GF-D8 (cell line): Measurements from ENCODE around the gene CCT5.
A peak's percentile ranks its signal among the peaks of the same experiment; 100 is the strongest.
"Not testable (repeated sequence)": the region's sequence is repeated elsewhere in the genome, so short reads cannot be mapped to it uniquely, and the experiment has no call there.

Experiments
- DNase-seq: peaks from one replicate; lab custom pipeline; 2025; lab: John Stamatoyannopoulos, UW

Gene CCT5

GRCh38 chr5:10301842-10302610 is 51.9 kb downstream of the CCT5 start:
- no peak for DNase-seq

- DNase-seq: no peak
Measured at GRCh38 chr5:10303201-10303600, 53.1 kb downstream of the CCT5 start.

- DNase-seq: no peak
Measured at GRCh38 chr5:10303699-10304170, 53.7 kb downstream of the CCT5 start.

GRCh38 chr5:10304932-10305331 is 54.9 kb downstream of the CCT5 start:
- no peak for DNase-seq

- DNase-seq: no peak
Measured at GRCh38 chr5:10306114-10306513, 56.0 kb downstream of the CCT5 start.

- no peak for DNase-seq
Measured at GRCh38 chr5:10306806-10307205, 56.7 kb downstream of the CCT5 start.

- peak; percentile 54 for DNase-seq
Measured at GRCh38 chr5:10307206-10308148, 57.4 kb downstream of the CCT5 start, which contains the start of gene CMBL. CMBL (minus strand) TSS chr5:10307902; CDS start chr5:10290762, 17,140 bp downstream.

GRCh38 chr5:10308844-10309243 is 58.8 kb downstream of the CCT5 start:
- no peak for DNase-seq

- no peak for DNase-seq
Measured at GRCh38 chr5:10310066-10310779, 60.1 kb downstream of the CCT5 start.

GRCh38 chr5:10310835-10311570 is 60.9 kb downstream of the CCT5 start:
- not testable (repeated sequence) for DNase-seq

- DNase-seq: no peak
Measured at GRCh38 chr5:10311595-10312425, 61.7 kb downstream of the CCT5 start.

GRCh38 chr5:10315201-10315600 is 65.1 kb downstream of the CCT5 start:
- no peak for DNase-seq
